ENCODE results near the gene PDE10A.

Gene PDE10A

GRCh38 chr6:165649166-165650137, 13.6 kb downstream of the PDE10A start:
- H3K4me3 ChIP-seq (ENCODE audit: low read length): no peak overlapping the region
- DNase-seq (ENCODE audit: low read depth): peak; percentile 37
- TF ChIP-seq, protein P1, sequence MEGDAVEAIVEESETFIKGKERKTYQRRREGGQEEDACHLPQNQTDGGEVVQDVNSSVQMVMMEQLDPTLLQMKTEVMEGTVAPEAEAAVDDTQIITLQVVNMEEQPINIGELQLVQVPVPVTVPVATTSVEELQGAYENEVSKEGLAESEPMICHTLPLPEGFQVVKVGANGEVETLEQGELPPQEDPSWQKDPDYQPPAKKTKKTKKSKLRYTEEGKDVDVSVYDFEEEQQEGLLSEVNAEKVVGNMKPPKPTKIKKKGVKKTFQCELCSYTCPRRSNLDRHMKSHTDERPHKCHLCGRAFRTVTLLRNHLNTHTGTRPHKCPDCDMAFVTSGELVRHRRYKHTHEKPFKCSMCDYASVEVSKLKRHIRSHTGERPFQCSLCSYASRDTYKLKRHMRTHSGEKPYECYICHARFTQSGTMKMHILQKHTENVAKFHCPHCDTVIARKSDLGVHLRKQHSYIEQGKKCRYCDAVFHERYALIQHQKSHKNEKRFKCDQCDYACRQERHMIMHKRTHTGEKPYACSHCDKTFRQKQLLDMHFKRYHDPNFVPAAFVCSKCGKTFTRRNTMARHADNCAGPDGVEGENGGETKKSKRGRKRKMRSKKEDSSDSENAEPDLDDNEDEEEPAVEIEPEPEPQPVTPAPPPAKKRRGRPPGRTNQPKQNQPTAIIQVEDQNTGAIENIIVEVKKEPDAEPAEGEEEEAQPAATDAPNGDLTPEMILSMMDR (conservative IDR thresholded peaks at IDR 0.05; ENCODE audit: low read length): no peak

DNA sequence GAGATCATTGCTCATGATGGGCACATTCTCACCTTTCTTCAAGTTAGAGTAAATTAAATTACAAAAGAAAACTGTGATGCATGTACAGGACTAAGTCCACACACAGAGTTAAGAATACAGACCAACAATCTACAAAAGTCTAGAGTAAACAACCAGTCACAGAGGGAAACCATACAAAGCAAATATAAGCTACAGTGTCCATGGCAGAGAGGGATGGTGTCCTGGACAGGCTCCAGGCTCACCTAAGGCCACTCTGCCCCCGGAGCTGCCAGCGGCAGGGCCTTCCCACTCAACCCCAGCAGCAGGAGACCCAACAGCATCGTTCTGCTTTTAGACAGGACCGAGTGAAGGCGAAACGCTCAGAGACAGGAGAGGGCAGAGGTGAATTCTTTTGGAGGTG, 16.0 kb downstream of the PDE10A start:
- no peak for DNase-seq (ENCODE audit: low read depth)
- no peak overlapping the region for H3K4me3 ChIP-seq (ENCODE audit: low read length)
- TF ChIP-seq, protein P1 (conservative IDR thresholded peaks at IDR 0.05; ENCODE audit: low read length): no peak

GRCh38 chr6:165645919-165646318, 17.1 kb downstream of the PDE10A start:
- no peak for DNase-seq (ENCODE audit: low read depth)
- TF ChIP-seq, protein P1 (conservative IDR thresholded peaks at IDR 0.05; ENCODE audit: low read length): no peak
- H3K4me3 ChIP-seq (ENCODE audit: low read length): no peak overlapping the region

DNA sequence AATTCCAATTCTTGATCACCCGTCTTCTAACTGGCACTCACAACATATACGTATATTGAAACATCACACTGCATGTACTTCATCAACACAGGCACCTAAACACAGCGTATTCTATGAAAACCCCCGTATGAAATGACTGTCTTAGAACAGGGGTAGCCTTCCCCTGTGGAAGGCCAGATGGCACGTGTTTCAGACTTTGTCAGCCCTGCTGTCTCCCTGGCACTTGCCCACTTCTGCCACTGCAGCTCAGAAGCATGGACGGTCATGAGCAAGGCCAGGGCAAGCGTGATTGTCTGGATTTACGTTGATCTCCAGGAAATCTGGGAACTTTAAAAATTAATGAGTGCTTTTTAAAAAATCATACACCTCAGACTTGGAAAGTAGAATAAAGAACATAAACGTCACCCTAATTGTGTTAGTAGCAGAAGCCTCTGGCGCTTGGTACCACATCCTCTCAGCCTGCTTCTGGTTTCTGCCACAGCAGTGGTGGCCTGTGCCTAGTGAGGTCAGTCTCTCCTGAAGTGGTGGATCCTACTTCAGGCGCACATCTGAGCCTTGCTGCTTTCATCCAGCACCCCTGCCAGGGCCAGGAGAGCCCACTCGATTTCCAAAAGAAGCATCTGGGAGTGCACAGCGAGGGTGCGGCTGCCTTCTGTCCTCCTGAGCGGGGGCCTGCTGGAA, 18.3 kb downstream of the PDE10A start:
- H3K4me3 ChIP-seq (ENCODE audit: low read length): no peak overlapping the region
- no peak for DNase-seq (ENCODE audit: low read depth)
- TF ChIP-seq, protein P1 (conservative IDR thresholded peaks at IDR 0.05; ENCODE audit: low read length): no peak

DNA sequence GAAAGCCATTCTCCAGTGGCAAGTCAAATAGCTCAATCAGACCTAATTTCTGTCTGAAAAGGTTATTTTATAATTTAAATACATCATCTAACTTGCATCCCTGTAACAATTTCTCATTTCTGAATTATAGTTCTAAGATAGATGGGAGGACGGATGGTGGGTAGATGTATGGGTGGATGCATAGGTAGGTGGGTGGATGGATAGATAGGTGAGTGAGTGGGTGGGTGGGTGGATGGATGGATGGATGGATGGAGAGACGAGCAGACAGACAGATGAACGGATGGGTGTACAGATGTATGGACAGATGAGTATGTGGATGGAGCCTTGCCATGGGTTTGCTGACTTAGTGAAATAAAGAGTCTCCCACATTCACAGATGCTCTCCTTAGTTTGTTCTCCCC, 20.0 kb downstream of the PDE10A start:
- TF ChIP-seq, protein P1 (conservative IDR thresholded peaks at IDR 0.05; ENCODE audit: low read length): no peak
- H3K4me3 ChIP-seq (ENCODE audit: low read length): no peak overlapping the region
- DNase-seq (ENCODE audit: low read depth): no peak

- DNase-seq (ENCODE audit: low read depth): no peak
- TF ChIP-seq, protein P1 (conservative IDR thresholded peaks at IDR 0.05; ENCODE audit: low read length): no peak
- no peak overlapping the region for H3K4me3 ChIP-seq (ENCODE audit: low read length)
These were observed 21.3 kb downstream of the PDE10A start for GRCh38 chr6:165641672-165642156.
